Ascending aorta (tissue), 2 donors: Measurements from ENCODE around the gene KCNIP3. TPM values are rescaled to one million over a fixed set of nuclear protein-coding genes. Genes with fewer than 3 reads are reported as not detected.
"Not testable (repeated sequence)": the region's sequence is repeated elsewhere in the genome, so short reads cannot be mapped to it uniquely, and the experiment has no call there.

ENCODE experiments used
- DNase-seq, 2 donors: peaks; one replicate each; pipeline ENCODE4 v3.0.0-alpha.2; 2019; ENCODE audit warnings: low spot score in 2 of 2
- H3K27ac ChIP-seq, 2 donors: fragments of 200-600 bp; sonication (generic); one replicate each; pipeline ENCODE4 v1.5.1; 2016 to 2017; ENCODE audit warnings: mild to moderate bottlenecking in 1 of 2
- H3K27me3 ChIP-seq: fragments of 200-600 bp; sonication (generic); one replicate; pipeline ENCODE4 v1.5.1; 2017
- H3K36me3 ChIP-seq, 2 donors: fragments of 200-600 bp; sonication (generic); one replicate each; pipeline ENCODE4 v1.5.1; 2016
- H3K4me1 ChIP-seq, 2 donors: fragments of 200-600 bp; sonication (generic); one replicate each; pipeline ENCODE4 v1.5.1; 2016 to 2017; ENCODE audit warnings: mild to moderate bottlenecking in 1 of 2
- H3K4me3 ChIP-seq, 2 donors: fragments of 200-600 bp; sonication (generic); one replicate each; pipeline ENCODE4 v1.5.1; 2016 to 2017; ENCODE audit warnings: mild to moderate bottlenecking in 1 of 2
- H3K9me3 ChIP-seq, 2 donors: fragments of 200-600 bp; sonication (generic); one replicate each; pipeline ENCODE4 v1.5.1; 2016
- intact Hi-C: fragments of 100-400 bp; cut with DNase I; formaldehyde crosslinking; loops from one replicate; pipeline ENCODE4 v1.15.1; 2023
- total RNA-seq: library from RNA; depleted of rRNA; stranded (reverse); fragments of >200 nt; gene quantifications from one replicate; pipeline ENCODE4 v1.1.0, GENCODE V29; 2016
- TF ChIP-seq, protein P1 (sequence below), 3 experiments: fragments of 200-600 bp in 2 of 3; fragments of 450-650 bp in 1 of 3; sonication (generic) in 2 of 3; IDR thresholded peaks; one replicate each; pipeline ENCODE4 v1.5.1; 2016 to 2019; ENCODE audit warnings: antibody characterized with exemption in 3 of 3, mild to moderate bottlenecking in 1 of 3, moderate library complexity in 1 of 3

Gene KCNIP3
- total RNA-seq, 1 donor from 2014 or later = 5.2 TPM

DNA sequence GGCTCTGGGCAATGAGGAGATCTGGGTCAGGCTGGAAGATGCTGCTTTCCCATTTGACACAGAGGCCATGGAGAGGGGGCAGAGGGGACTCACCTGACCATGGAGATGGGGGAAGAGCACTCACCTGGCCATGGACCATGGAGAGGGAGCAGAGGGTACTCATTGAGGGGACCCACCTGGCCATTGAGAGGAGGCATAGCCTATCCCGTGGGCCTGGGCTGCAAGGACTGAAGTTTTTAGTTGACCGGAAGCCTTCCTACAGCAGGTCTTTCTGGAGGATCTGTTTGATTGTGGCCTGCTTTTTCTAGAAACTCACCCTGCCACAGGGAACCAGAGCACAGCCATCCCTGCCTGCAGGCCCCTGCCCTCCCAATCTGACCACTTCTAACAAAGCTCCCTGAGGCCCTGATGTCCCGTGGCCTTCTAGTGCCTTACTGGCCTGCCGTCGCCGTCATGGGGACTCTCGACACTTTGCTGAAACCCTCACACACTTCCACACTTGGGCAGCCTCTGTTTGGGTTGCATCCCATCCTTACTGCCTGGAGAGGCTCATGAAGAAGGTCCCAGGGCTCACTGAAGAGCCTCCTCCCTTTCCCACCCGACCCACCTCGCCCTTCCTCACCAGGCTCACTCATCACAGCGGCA lies 28.0 kb upstream of the KCNIP3 start:
- TF ChIP-seq, protein P1, sequence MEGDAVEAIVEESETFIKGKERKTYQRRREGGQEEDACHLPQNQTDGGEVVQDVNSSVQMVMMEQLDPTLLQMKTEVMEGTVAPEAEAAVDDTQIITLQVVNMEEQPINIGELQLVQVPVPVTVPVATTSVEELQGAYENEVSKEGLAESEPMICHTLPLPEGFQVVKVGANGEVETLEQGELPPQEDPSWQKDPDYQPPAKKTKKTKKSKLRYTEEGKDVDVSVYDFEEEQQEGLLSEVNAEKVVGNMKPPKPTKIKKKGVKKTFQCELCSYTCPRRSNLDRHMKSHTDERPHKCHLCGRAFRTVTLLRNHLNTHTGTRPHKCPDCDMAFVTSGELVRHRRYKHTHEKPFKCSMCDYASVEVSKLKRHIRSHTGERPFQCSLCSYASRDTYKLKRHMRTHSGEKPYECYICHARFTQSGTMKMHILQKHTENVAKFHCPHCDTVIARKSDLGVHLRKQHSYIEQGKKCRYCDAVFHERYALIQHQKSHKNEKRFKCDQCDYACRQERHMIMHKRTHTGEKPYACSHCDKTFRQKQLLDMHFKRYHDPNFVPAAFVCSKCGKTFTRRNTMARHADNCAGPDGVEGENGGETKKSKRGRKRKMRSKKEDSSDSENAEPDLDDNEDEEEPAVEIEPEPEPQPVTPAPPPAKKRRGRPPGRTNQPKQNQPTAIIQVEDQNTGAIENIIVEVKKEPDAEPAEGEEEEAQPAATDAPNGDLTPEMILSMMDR (IDR thresholded peaks at IDR 0.05) = no peak
- no peak overlapping the region for H3K4me3 ChIP-seq
- no peaks in the 10 kb centered on the region for H3K27me3 ChIP-seq
- H3K9me3 ChIP-seq = no peaks in the 10 kb centered on the region
- intact Hi-C loops = no loop called here
- peak in 1 of 2 donors; percentile 44 for DNase-seq
- no peaks in the 10 kb centered on the region for H3K4me1 ChIP-seq
- H3K36me3 ChIP-seq = no peaks in the 10 kb centered on the region
- H3K27ac ChIP-seq = no peak overlapping the region

GRCh38 chr2:95269745-95270144 lies 27.4 kb upstream of the KCNIP3 start:
- DNase-seq, H3K9me3 ChIP-seq, H3K4me3 ChIP-seq, H3K4me1 ChIP-seq, H3K27me3 ChIP-seq, H3K27ac ChIP-seq, intact Hi-C loops, H3K36me3 ChIP-seq: not testable (repeated sequence)

DNA sequence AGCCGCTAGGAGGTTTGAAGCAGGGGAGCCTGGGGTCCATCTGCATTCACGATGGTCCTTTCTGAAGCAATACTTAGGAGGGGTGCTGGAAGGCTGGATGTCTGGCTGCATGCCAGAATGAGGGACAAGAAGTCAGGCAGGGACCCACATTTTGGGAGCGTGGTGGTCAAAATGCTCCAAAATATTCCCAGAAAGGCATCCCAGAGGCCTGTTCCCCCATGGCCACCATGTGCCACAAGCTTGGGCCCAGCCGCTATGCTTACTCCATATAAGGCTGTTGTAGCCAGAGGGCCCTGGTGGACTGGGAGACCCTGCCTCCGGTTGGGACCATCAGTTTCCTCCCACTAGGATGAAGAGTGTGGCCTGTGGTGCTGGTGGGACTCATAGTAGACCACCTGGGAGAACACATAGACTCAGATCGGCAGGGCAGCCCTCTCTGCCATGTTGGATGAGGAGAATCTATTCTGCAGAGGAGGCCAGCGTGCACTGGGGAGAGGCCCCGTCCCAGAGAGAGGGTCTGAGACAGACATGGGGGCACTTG lies 26.5 kb upstream of the KCNIP3 start:
- H3K36me3 ChIP-seq = no peaks in the 10 kb centered on the region
- H3K27me3 ChIP-seq = no peaks in the 10 kb centered on the region
- TF ChIP-seq, protein P1 (IDR thresholded peaks at IDR 0.05) = no peak
- intact Hi-C loops = no loop called here
- DNase-seq = peak in 1 of 2 donors; percentile 39
- H3K4me3 ChIP-seq = no peak overlapping the region
- no peak overlapping the region for H3K27ac ChIP-seq
- no peaks in the 10 kb centered on the region for H3K9me3 ChIP-seq
- H3K4me1 ChIP-seq = no peaks in the 10 kb centered on the region

- no peaks in the 10 kb centered on the region for H3K4me1 ChIP-seq
- H3K27me3 ChIP-seq = no peaks in the 10 kb centered on the region
- TF ChIP-seq, protein P1 (IDR thresholded peaks at IDR 0.05) = no peak
- peak in 1 of 2 donors; percentile 44 for DNase-seq
- intact Hi-C loops = no loop called here
- no peaks in the 10 kb centered on the region for H3K36me3 ChIP-seq
- no peaks in the 10 kb centered on the region for H3K9me3 ChIP-seq
- no peak overlapping the region for H3K4me3 ChIP-seq
- no peak overlapping the region for H3K27ac ChIP-seq
Observed at GRCh38 chr2:95271381-95271971, 25.7 kb upstream of the KCNIP3 start.

DNA sequence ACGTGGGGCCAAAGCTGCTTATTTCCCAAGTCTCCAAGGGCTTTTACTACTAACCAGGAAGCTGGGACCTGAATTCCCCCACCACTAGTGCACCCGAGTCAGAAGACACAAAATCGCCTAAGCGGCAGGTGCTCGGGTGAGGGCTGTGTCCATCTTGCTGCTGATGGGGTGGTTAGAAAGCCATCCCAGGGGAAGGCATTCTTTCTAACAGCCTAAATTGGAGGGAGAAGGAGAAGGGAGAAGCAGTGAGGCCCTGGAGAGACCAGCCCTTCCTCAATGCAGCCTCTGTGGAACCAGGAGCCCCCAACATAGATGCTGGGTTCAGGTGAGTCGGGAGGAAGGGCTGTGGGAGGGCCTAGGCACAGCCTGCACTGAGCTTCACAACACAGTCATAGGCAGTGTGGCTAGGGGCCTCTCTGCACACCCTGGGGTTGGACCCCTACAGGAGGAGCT lies 24.8 kb upstream of the KCNIP3 start:
- Histone ChIP-seq H3K4me3 (no peak overlapping the region), H3K27me3 (no peaks in the 10 kb centered on the region), H3K27ac (no peak overlapping the region), H3K4me1 (no peaks in the 10 kb centered on the region), H3K36me3 (no peaks in the 10 kb centered on the region), H3K9me3 (no peaks in the 10 kb centered on the region)
- TF ChIP-seq, protein P1 (IDR thresholded peaks at IDR 0.05) = no peak
- intact Hi-C loops = no loop called here
- DNase-seq = peak in 1 of 2 donors; percentile 41

DNA sequence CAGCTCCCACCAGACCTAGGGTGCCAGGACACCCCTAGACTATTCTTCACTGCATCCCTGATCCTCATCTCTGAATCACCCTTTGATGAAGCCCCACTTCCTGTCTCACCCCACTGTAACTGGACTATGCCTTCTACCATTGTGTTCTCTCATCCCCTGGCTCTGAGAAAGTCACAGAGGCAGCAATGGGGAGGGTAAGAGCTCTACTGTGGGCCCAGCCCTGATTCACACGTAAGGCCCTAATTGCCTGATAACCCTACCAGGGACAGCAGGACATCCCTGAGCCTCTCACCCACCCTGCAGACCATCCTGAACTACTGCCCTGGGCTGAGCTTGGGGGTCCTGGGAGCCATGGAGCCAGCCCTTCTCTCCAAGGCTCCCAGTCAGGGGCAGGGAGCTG lies 24.4 kb upstream of the KCNIP3 start:
- intact Hi-C loops = no loop called here
- no peaks in the 10 kb centered on the region for H3K27me3 ChIP-seq
- H3K27ac ChIP-seq = no peak overlapping the region
- H3K4me1 ChIP-seq = no peaks in the 10 kb centered on the region
- no peak overlapping the region for H3K4me3 ChIP-seq
- no peaks in the 10 kb centered on the region for H3K9me3 ChIP-seq
- TF ChIP-seq, protein P1 (IDR thresholded peaks at IDR 0.05) = no peak
- no peaks in the 10 kb centered on the region for H3K36me3 ChIP-seq
- DNase-seq = peak in 1 of 2 donors; percentile 24
